Neural progenitor cell (in vitro differentiated cells): ENCODE data around the gene LRCH3. TPM values are rescaled to one million over a fixed set of nuclear protein-coding genes. Genes with fewer than 3 reads are reported as not detected.
"Not testable (repeated sequence)": the region's sequence is repeated elsewhere in the genome, so short reads cannot be mapped to it uniquely, and the experiment has no call there.

Experiments used
- DNase-seq: peaks from one replicate; pipeline ENCODE4 v3.0.0-alpha.2; 2016; ENCODE audit warnings: low spot score
- H2AFZ ChIP-seq: fragments of 200-600 bp; sonication (generic); replicated peaks from 2 replicates; pipeline ENCODE4 v1.6.1; 2016; ENCODE audit warnings: antibody characterized with exemption
- H3F3A ChIP-seq: fragments of 200-600 bp; sonication (generic); 2 replicates; pipeline ENCODE4 v1.6.1; 2016; ENCODE audit warnings: antibody characterized with exemption, low read depth
- H3K27ac ChIP-seq: fragments of 200-600 bp; sonication (generic); 2 replicates; pipeline ENCODE4 v1.5.1; 2016; ENCODE audit warnings: mild to moderate bottlenecking
- H3K27me3 ChIP-seq: fragments of 200-600 bp; sonication (generic); 2 replicates; pipeline ENCODE4 v1.6.1; 2016; ENCODE audit warnings: mild to moderate bottlenecking, moderate library complexity
- H3K36me3 ChIP-seq: fragments of 200-600 bp; sonication (generic); 2 replicates; pipeline ENCODE4 v1.5.1; 2016
- H3K4me1 ChIP-seq: fragments of 200-600 bp; sonication (generic); 2 replicates; pipeline ENCODE4 v1.6.1; 2016; ENCODE audit warnings: mixed run types
- H3K4me2 ChIP-seq: fragments of 200-600 bp; sonication (generic); 2 replicates; pipeline ENCODE4 v1.6.1; 2016
- H3K4me3 ChIP-seq: fragments of 200-600 bp; sonication (generic); 2 replicates; pipeline ENCODE4 v1.5.1; 2016
- H3K79me2 ChIP-seq: fragments of 200-600 bp; sonication (generic); 2 replicates; pipeline ENCODE4 v1.6.1; 2016; ENCODE audit warnings: low read depth
- H3K9ac ChIP-seq: fragments of 200-600 bp; sonication (generic); 2 replicates; pipeline ENCODE4 v1.6.1; 2016
- H3K9me3 ChIP-seq: fragments of 200-600 bp; sonication (generic); 2 replicates; pipeline ENCODE4 v1.5.1; 2016; ENCODE audit warnings: low read depth
- H4K20me1 ChIP-seq: fragments of 200-600 bp; sonication (generic); 2 replicates; pipeline ENCODE4 v1.6.1; 2016; ENCODE audit warnings: low read depth
- H3K27ac Mint-ChIP-seq: 3 replicates; pipeline ENCODE4 v1.8.0; 2021; ENCODE audit warnings: mixed read lengths
- H3K27me3 Mint-ChIP-seq: 2 replicates; pipeline ENCODE4 v1.8.0; 2022; ENCODE audit warnings: low read depth, mild to moderate bottlenecking, inconsistent platforms, moderate library complexity, mixed read lengths; ENCODE audit not compliant: insufficient read depth
- H3K36me3 Mint-ChIP-seq: 3 replicates; pipeline ENCODE4 v1.8.0; 2021; ENCODE audit warnings: mixed read lengths
- H3K4me1 Mint-ChIP-seq: 3 replicates; pipeline ENCODE4 v1.8.0; 2021; ENCODE audit warnings: mixed read lengths
- H3K4me3 Mint-ChIP-seq: 3 replicates; pipeline ENCODE4 v1.8.0; 2021; ENCODE audit warnings: mild to moderate bottlenecking, moderate library complexity, mixed read lengths
- H3K9me3 Mint-ChIP-seq: 3 replicates; pipeline ENCODE4 v1.8.0; 2020; ENCODE audit warnings: mixed read lengths
- CTCF ChIP-seq: fragments of 200-600 bp; sonication (generic); IDR thresholded peaks from 2 replicates; pipeline ENCODE4 v1.5.1; 2017; ENCODE audit warnings: antibody characterized with exemption, mild to moderate bottlenecking
- EZH2 ChIP-seq: fragments of 200-600 bp; sonication (generic); IDR thresholded peaks from 2 replicates; pipeline ENCODE4 v1.6.1; 2017; ENCODE audit warnings: antibody characterized with exemption, mild to moderate bottlenecking, moderate library complexity
- EZH2phosphoT487 ChIP-seq: fragments of 200-600 bp; sonication (generic); IDR thresholded peaks from 2 replicates; pipeline ENCODE4 v1.6.1; 2017; ENCODE audit warnings: antibody characterized with exemption
- total RNA-seq: library from RNA; depleted of rRNA; stranded (reverse); fragments of >200 nt; gene quantifications from 2 replicates; pipeline ENCODE4 v1.2.3, GENCODE V29; 2015; ENCODE audit warnings: low replicate concordance

The LRCH3 gene
- total RNA-seq, 1 donor from 2014 or later = 56.2 TPM

GRCh38 chr3:197882586-197882985 is 91.5 kb downstream of the LRCH3 start:
- peaks cover 31% of the 10 kb centered on the region for H3K4me1 Mint-ChIP-seq
- H2AFZ ChIP-seq = no peak overlapping the region

GRCh38 chr3:197883541-197883940 is 92.5 kb downstream of the LRCH3 start:
- Mint-ChIP-seq H3K9me3 (peaks cover 2% of the 10 kb centered on the region), H3K36me3 (peaks cover 25% of the 10 kb centered on the region), H3K27ac (no peak overlapping the region), H3K4me1 (peaks cover 40% of the 10 kb centered on the region), H3K4me3 (no peak overlapping the region), H3K27me3 (peaks cover 4% of the 10 kb centered on the region)
- peaks cover 23% of the 10 kb centered on the region for H3F3A ChIP-seq
- no peak for DNase-seq
- no peaks in the 10 kb centered on the region for H4K20me1 ChIP-seq
- H3K36me3 ChIP-seq = peaks cover 6% of the 10 kb centered on the region
- no peak overlapping the region for H3K9ac ChIP-seq
- H3K27ac ChIP-seq = no peak overlapping the region
- no peaks in the 10 kb centered on the region for H3K27me3 ChIP-seq
- no peak overlapping the region for H2AFZ ChIP-seq
- no peak overlapping the region for H3K4me2 ChIP-seq
- H3K4me3 ChIP-seq = no peak overlapping the region
- TF ChIP-seq EZH2phosphoT487 (no peak), EZH2 (no peak), CTCF (no peak)
- peaks cover 21% of the 10 kb centered on the region for H3K4me1 ChIP-seq
- no peaks in the 10 kb centered on the region for H3K9me3 ChIP-seq
- no peaks in the 10 kb centered on the region for H3K79me2 ChIP-seq

More at GRCh38 chr3:197882586-197882985, 91.5 kb downstream of the LRCH3 start:
- Histone ChIP-seq H3F3A (peaks cover 14% of the 10 kb centered on the region), H3K9me3 (no peaks in the 10 kb centered on the region), H4K20me1 (no peaks in the 10 kb centered on the region), H3K27me3 (no peaks in the 10 kb centered on the region), H3K79me2 (no peaks in the 10 kb centered on the region), H3K4me2 (no peak overlapping the region), H3K4me1 (peaks cover 21% of the 10 kb centered on the region), H3K27ac (no peak overlapping the region), H3K4me3 (no peak overlapping the region), H3K9ac (no peak overlapping the region), H3K36me3 (peaks cover 14% of the 10 kb centered on the region)
- H3K9me3 Mint-ChIP-seq = peaks cover 3% of the 10 kb centered on the region
- H3K36me3 Mint-ChIP-seq = peaks cover 33% of the 10 kb centered on the region
- TF ChIP-seq CTCF (no peak), EZH2phosphoT487 (no peak), EZH2 (no peak)
- H3K27me3 Mint-ChIP-seq = peaks cover 4% of the 10 kb centered on the region
- H3K4me3 Mint-ChIP-seq = no peak overlapping the region
- no peak overlapping the region for H3K27ac Mint-ChIP-seq
- no peak for DNase-seq

DNA sequence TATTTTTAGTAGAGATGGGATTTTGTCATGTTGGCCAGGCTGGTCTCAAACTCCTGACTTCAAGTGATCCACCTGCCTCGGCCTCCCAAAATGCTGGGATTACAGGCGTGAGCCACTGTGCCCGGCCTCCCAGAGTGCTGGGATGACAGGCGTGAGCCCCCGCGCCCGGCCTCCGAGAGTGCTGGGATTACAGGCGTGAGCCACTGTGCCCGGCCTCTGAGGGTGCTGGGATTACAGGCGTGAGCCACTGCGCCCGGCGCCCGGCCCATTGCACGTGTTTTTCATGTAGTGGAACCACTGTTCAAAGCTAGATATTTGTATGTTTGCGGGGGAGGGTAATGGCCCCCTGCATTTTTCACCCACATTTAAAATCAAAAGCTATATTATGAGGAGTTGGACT is 93.3 kb downstream of the LRCH3 start:
- not testable (repeated sequence) for H3K4me3 Mint-ChIP-seq, H3K4me3 ChIP-seq, H3K4me2 ChIP-seq, H2AFZ ChIP-seq, H3K9me3 Mint-ChIP-seq, H3K9ac ChIP-seq, DNase-seq, H3K27me3 Mint-ChIP-seq, H4K20me1 ChIP-seq, H3K9me3 ChIP-seq, H3K27ac Mint-ChIP-seq, H3K27me3 ChIP-seq, H3K79me2 ChIP-seq, H3K36me3 ChIP-seq, H3K27ac ChIP-seq
- Histone ChIP-seq H3K4me1 (peaks cover 28% of the 10 kb centered on the region), H3F3A (peaks cover 26% of the 10 kb centered on the region)
- Mint-ChIP-seq H3K36me3 (peaks cover 19% of the 10 kb centered on the region), H3K4me1 (peaks cover 48% of the 10 kb centered on the region)

DNA sequence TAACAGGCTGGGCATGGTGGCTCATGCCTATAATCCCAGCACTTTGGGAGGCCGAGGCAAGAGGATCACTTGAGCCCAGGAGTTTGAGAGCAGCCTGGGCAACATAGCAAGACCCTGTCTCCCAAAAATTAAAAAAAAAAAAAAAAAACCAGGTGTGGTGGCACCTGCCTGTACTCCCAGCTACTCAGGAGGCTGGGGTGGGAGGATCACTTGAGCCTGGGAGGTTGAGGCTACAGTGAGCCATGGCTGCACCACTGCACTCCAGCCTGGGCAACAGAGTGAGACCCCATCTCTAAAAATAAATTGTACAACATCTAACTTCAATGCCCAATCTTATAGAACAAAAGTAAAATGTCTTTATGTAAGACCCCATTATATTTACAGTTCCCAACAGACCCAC is 95.0 kb downstream of the LRCH3 start:
- H4K20me1 ChIP-seq, H3K9ac ChIP-seq, H2AFZ ChIP-seq, H3K9me3 Mint-ChIP-seq, H3K9me3 ChIP-seq, DNase-seq, H3K27me3 Mint-ChIP-seq, H3K36me3 ChIP-seq, H3K4me3 Mint-ChIP-seq, H3K4me3 ChIP-seq, H3K4me2 ChIP-seq, H3K27me3 ChIP-seq, H3K27ac ChIP-seq, H3K79me2 ChIP-seq, H3K27ac Mint-ChIP-seq: not testable (repeated sequence)
- H3K36me3 Mint-ChIP-seq = peaks cover 14% of the 10 kb centered on the region
- peaks cover 22% of the 10 kb centered on the region for H3F3A ChIP-seq
- peaks cover 46% of the 10 kb centered on the region for H3K4me1 Mint-ChIP-seq
- peaks cover 25% of the 10 kb centered on the region for H3K4me1 ChIP-seq

DNA sequence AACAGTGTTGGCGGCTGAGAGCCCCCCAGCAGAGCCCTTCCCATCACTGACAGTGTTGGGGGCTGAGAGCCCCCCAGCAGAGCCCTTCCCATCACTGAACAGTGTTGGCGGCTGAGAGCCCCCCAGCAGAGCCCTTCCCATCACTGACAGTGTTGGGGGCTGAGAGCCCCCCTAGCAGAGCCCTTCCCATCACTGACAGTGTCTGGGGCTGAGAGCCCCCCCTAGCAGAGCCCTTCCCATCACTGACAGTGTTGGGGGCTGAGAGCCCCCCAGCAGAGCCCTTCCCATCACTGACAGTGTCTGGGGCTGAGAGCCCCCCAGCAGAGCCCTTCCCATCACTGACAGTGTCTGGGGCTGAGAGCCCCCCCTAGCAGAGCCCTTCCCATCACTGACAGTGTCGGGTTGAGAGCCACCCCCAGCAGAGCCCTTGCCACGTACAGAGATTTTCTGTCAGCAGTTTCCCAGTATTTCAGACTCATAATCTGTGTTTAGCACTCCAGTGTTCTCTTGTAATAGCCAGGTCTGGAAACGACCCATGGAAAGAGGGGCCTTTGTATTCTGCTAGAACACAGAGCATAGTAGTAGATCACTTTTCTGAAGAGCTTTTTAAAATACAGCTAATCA is 96.5 kb downstream of the LRCH3 start:
- H2AFZ ChIP-seq, H3K27ac ChIP-seq, H3K36me3 ChIP-seq, DNase-seq, H3K9ac ChIP-seq, H3K27me3 Mint-ChIP-seq, H3K79me2 ChIP-seq, H3K4me3 Mint-ChIP-seq, H3K9me3 ChIP-seq, H3K4me2 ChIP-seq, H3K27ac Mint-ChIP-seq, H3K9me3 Mint-ChIP-seq, H3K4me3 ChIP-seq, H3K27me3 ChIP-seq, H4K20me1 ChIP-seq: not testable (repeated sequence)
- Histone ChIP-seq H3K4me1 (peaks cover 13% of the 10 kb centered on the region), H3F3A (peaks cover 20% of the 10 kb centered on the region)
- Mint-ChIP-seq H3K4me1 (peaks cover 37% of the 10 kb centered on the region), H3K36me3 (peaks cover 16% of the 10 kb centered on the region)
